ENCODE results near the gene BTF3. TPM values are rescaled to one million over a fixed set of nuclear protein-coding genes. Genes with fewer than 3 reads are reported as not detected.

The BTF3 gene
- 100 to 1,000 TPM; 407 to 480 (median 449) TPM for total RNA-seq

- TF ChIP-seq CTCF (IDR thresholded peaks at IDR 0.05): no peak
- ATAC-seq (ENCODE audit: low FRiP score) (peak; percentile 97), DNase-seq (ENCODE audit: low spot score) (peak; percentile 90)
Observed at GRCh38 chr5:73498057-73498992, at the start of gene BTF3. Gene BTF3, plus strand, starts transcription at chr5:73498442. Its CDS starts 226 bp downstream, at chr5:73498668.

GRCh38 chr5:73448463-73449136 lies 49.6 kb upstream of the BTF3 start, which contains the start of gene FOXD1:
Gene FOXD1, minus strand, starts transcription at chr5:73448777. Its CDS starts 415 bp downstream, at chr5:73448362.
- TF ChIP-seq CTCF (IDR thresholded peaks at IDR 0.05): no peak
- DNase-seq (ENCODE audit: low spot score): no peak
- ATAC-seq (ENCODE audit: low FRiP score): peak; percentile 49

- TF ChIP-seq CTCF (IDR thresholded peaks at IDR 0.05): no peak
- ATAC-seq (ENCODE audit: low FRiP score) (no peak), DNase-seq (ENCODE audit: low spot score) (no peak)
Observed at GRCh38 chr5:73450137-73450536, 48.1 kb upstream of the BTF3 start.

GRCh38 chr5:73450672-73451223 lies 47.5 kb upstream of the BTF3 start:
- ATAC-seq (ENCODE audit: low FRiP score) (no peak), DNase-seq (ENCODE audit: low spot score) (no peak)
- TF ChIP-seq CTCF (IDR thresholded peaks at IDR 0.05): no peak

- TF ChIP-seq CTCF (IDR thresholded peaks at IDR 0.05): peak in 2 of 3 donors; percentile 15 to 63
- peak; percentile 44 for ATAC-seq (ENCODE audit: low FRiP score)
- DNase-seq (ENCODE audit: low spot score): no peak
Observed at GRCh38 chr5:73451224-73452130, 46.8 kb upstream of the BTF3 start.

- ATAC-seq (ENCODE audit: low FRiP score): no peak
- no peak for DNase-seq (ENCODE audit: low spot score)
- no peak for TF ChIP-seq CTCF (IDR thresholded peaks at IDR 0.05)
Observed at GRCh38 chr5:73452215-73452614, 46.0 kb upstream of the BTF3 start.

Measured in omental fat pad (tissue), 4 donors.